ENCODE results near the gene FAM168A.

The FAM168A gene

DNA sequence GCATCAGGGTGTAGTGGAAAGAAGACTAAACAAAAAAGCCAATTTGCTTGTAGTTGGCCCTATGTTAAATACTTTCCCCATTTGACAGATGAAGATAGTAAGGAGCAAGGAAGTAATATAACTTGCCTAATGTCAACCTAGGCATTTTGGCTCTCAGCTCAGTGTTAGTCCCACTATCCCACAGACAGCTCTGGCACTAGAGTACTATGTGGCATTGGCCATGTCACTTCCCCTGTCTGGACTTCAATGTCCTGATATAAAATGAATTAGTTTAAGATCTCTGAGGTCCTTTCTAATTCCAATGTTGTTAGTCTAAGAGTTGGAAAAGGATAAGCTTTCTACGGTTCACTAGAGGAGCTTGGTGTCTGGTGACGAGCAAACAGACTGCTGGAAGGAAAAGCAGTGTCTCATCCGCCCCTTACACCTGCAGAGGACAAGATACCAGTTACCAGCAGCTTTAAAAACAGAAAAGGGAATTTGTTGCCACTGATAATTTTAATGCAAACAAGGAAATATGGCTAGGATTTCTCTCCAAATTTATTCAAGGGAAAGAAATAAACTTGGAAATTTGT lies 129.2 kb downstream of the FAM168A start:
- no peaks in the 10 kb centered on the region for H3K27me3 ChIP-seq (ENCODE audit: insufficient read depth, insufficient read length)
- no peak overlapping the region for H3K4me3 ChIP-seq (ENCODE audit: insufficient read length, low read depth)
- H3K9ac ChIP-seq (ENCODE audit: insufficient read length, low read depth) = no peak overlapping the region
- TF ChIP-seq ZNF274 (IDR thresholded peaks at IDR 0.05; ENCODE audit: low read depth, low read length) (no peak), SUZ12 (IDR thresholded peaks at IDR 0.05; ENCODE audit: extremely low read depth, insufficient read depth, insufficient read length) (no peak), YY1 (IDR thresholded peaks at IDR 0.05; ENCODE audit: insufficient read depth, insufficient read length) (no peak)
- no peaks in the 10 kb centered on the region for H3K9me3 ChIP-seq (ENCODE audit: insufficient read depth, low read length)
- no peaks in the 10 kb centered on the region for H3K36me3 ChIP-seq (ENCODE audit: insufficient read depth, insufficient read length, low read length)
- H3K4me1 ChIP-seq (ENCODE audit: insufficient read depth, insufficient read length) = no peaks in the 10 kb centered on the region
- DNase-seq (ENCODE audit: low read depth, low spot score) = no peak

DNA sequence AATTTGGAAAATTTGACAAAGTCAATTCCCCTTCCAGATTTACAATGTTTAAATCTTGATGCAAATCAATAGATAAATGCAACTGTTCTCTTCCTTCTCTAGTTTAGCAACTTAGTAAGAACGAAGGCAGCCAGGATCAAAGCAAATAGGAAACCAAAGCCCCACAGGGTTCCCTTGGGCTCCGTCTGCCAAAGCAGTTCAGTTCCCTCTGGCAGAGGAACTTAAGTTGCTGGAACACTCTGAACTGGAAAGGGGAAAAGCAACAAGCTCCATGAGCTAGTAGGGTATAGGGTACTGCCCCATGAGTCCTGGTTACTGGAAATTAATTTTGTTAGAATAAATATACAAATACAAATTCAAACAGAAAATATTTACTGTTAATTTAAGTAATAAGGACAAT lies 130.4 kb downstream of the FAM168A start:
- H3K4me3 ChIP-seq (ENCODE audit: insufficient read length, low read depth) = no peak overlapping the region
- no peak for TF ChIP-seq SUZ12 (IDR thresholded peaks at IDR 0.05; ENCODE audit: extremely low read depth, insufficient read depth, insufficient read length)
- TF ChIP-seq YY1 (IDR thresholded peaks at IDR 0.05; ENCODE audit: insufficient read depth, insufficient read length) = no peak
- TF ChIP-seq ZNF274 (IDR thresholded peaks at IDR 0.05; ENCODE audit: low read depth, low read length) = no peak
- H3K9ac ChIP-seq (ENCODE audit: insufficient read length, low read depth) = no peak overlapping the region
- H3K4me1 ChIP-seq (ENCODE audit: insufficient read depth, insufficient read length) = no peaks in the 10 kb centered on the region
- DNase-seq (ENCODE audit: low read depth, low spot score) = no peak
- H3K27me3 ChIP-seq (ENCODE audit: insufficient read depth, insufficient read length) = no peaks in the 10 kb centered on the region
- no peaks in the 10 kb centered on the region for H3K9me3 ChIP-seq (ENCODE audit: insufficient read depth, low read length)
- no peaks in the 10 kb centered on the region for H3K36me3 ChIP-seq (ENCODE audit: insufficient read depth, insufficient read length, low read length)

DNA sequence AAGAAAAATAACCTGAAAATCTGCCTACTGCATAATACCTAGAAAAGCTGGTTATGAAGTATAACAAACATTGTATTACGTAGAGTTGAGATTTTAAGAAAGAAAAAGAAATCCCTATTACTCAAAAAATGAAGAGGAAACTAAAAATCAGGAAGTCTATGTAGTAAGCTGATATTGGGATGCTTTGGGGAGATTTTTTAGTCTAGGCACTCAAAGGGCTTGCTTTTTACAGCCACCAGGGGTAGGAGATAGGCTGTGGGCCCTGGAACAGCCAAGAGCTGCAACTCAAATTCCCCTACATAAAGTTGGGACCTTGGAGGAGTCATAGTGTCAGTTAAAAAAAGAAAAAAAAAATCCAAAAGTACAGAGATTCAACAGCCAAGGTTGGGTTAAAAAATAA lies 131.3 kb downstream of the FAM168A start:
- Histone ChIP-seq H3K9me3 (ENCODE audit: insufficient read depth, low read length) (no peaks in the 10 kb centered on the region), H3K36me3 (ENCODE audit: insufficient read depth, insufficient read length, low read length) (no peaks in the 10 kb centered on the region), H3K27me3 (ENCODE audit: insufficient read depth, insufficient read length) (no peaks in the 10 kb centered on the region), H3K4me3 (ENCODE audit: insufficient read length, low read depth) (no peak overlapping the region), H3K4me1 (ENCODE audit: insufficient read depth, insufficient read length) (no peaks in the 10 kb centered on the region), H3K9ac (ENCODE audit: insufficient read length, low read depth) (no peak overlapping the region)
- TF ChIP-seq ZNF274 (IDR thresholded peaks at IDR 0.05; ENCODE audit: low read depth, low read length) = no peak
- no peak for TF ChIP-seq YY1 (IDR thresholded peaks at IDR 0.05; ENCODE audit: insufficient read depth, insufficient read length)
- TF ChIP-seq SUZ12 (IDR thresholded peaks at IDR 0.05; ENCODE audit: extremely low read depth, insufficient read depth, insufficient read length) = no peak
- no peak for DNase-seq (ENCODE audit: low read depth, low spot score)

DNA sequence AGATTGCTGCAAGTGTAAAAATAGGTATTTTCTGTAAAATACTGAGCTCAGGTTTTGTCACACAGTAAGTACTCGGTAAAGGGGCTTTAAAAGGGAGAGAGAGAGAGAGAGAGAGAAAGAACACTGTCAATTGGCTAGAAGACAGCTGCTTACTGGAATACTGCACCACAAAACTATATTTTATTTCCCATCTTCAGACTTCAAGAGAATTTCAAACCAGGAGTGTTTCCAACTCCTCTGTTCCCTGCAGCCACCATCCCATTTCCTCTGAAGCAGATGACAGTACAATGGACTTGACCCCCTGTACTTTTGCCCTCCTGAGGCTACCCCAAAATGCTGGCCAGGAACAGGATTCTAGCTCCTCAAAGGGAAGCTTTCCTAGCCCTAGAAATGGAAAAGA lies 132.0 kb downstream of the FAM168A start:
- H3K9me3 ChIP-seq (ENCODE audit: insufficient read depth, low read length) = no peaks in the 10 kb centered on the region
- no peak for DNase-seq (ENCODE audit: low read depth, low spot score)
- no peaks in the 10 kb centered on the region for H3K27me3 ChIP-seq (ENCODE audit: insufficient read depth, insufficient read length)
- H3K4me1 ChIP-seq (ENCODE audit: insufficient read depth, insufficient read length) = no peaks in the 10 kb centered on the region
- no peak overlapping the region for H3K9ac ChIP-seq (ENCODE audit: insufficient read length, low read depth)
- no peak for TF ChIP-seq SUZ12 (IDR thresholded peaks at IDR 0.05; ENCODE audit: extremely low read depth, insufficient read depth, insufficient read length)
- no peak overlapping the region for H3K4me3 ChIP-seq (ENCODE audit: insufficient read length, low read depth)
- no peaks in the 10 kb centered on the region for H3K36me3 ChIP-seq (ENCODE audit: insufficient read depth, insufficient read length, low read length)

DNA sequence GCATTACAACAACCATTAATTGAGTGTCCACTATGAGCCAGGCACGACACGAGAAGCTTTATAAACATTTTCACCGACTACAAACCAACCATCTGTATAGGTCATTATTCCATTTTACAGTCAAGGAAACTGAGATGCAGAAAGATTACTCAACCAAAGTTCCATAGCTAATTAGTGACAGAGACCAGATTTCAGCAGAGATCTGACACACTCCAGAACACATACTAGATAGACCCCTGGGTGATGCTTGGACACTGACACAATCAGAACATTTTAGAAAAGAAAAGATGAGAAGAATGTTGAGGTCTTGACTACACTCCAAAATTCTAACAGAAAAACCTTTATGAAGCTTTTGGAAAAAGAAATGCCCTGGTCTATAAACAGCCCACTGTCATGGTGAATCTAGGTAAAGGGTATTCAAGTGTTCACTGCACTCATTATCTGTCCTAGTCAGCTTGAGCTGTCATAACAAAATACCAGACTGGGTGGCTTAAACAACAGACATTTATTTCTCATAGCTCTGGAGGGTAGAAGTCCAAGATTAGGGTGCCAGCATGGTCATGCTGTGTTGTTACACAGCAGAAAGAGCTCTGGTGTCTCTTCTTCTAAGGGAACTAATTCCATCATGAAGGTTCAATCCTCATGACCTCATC lies 132.8 kb downstream of the FAM168A start:
- Histone ChIP-seq H3K9me3 (ENCODE audit: insufficient read depth, low read length) (no peaks in the 10 kb centered on the region), H3K4me3 (ENCODE audit: insufficient read length, low read depth) (no peak overlapping the region), H3K36me3 (ENCODE audit: insufficient read depth, insufficient read length, low read length) (no peaks in the 10 kb centered on the region), H3K27me3 (ENCODE audit: insufficient read depth, insufficient read length) (no peaks in the 10 kb centered on the region), H3K4me1 (ENCODE audit: insufficient read depth, insufficient read length) (no peaks in the 10 kb centered on the region), H3K9ac (ENCODE audit: insufficient read length, low read depth) (no peak overlapping the region)
- TF ChIP-seq ZNF274 (IDR thresholded peaks at IDR 0.05; ENCODE audit: low read depth, low read length) (no peak), SUZ12 (IDR thresholded peaks at IDR 0.05; ENCODE audit: extremely low read depth, insufficient read depth, insufficient read length) (no peak), YY1 (IDR thresholded peaks at IDR 0.05; ENCODE audit: insufficient read depth, insufficient read length) (no peak)
- no peak for DNase-seq (ENCODE audit: low read depth, low spot score)

DNA sequence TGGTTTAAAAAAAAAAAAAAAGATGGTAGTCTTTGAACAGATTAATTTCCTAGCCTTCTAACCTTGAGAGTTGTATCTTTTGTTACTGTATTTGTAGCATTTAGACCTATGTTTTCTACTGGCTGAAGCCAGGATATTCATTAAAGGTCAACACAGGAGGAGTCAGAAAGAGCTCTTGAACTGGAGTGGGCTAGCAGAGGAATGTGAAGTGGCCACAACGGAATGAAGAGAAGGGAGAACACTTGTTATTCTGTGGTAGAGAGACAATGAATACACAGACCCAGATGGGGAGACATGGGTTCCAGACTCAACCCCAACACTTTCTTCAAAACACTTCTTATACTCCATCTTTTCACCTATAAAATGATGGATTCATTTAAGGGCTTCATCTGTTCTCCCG lies 133.6 kb downstream of the FAM168A start:
- H3K4me1 ChIP-seq (ENCODE audit: insufficient read depth, insufficient read length) = no peaks in the 10 kb centered on the region
- no peaks in the 10 kb centered on the region for H3K9me3 ChIP-seq (ENCODE audit: insufficient read depth, low read length)
- no peak overlapping the region for H3K9ac ChIP-seq (ENCODE audit: insufficient read length, low read depth)
- H3K36me3 ChIP-seq (ENCODE audit: insufficient read depth, insufficient read length, low read length) = no peaks in the 10 kb centered on the region
- H3K27me3 ChIP-seq (ENCODE audit: insufficient read depth, insufficient read length) = no peaks in the 10 kb centered on the region
- DNase-seq (ENCODE audit: low read depth, low spot score) = no peak
- no peak overlapping the region for H3K4me3 ChIP-seq (ENCODE audit: insufficient read length, low read depth)
- no peak for TF ChIP-seq ZNF274 (IDR thresholded peaks at IDR 0.05; ENCODE audit: low read depth, low read length)
- no peak for TF ChIP-seq YY1 (IDR thresholded peaks at IDR 0.05; ENCODE audit: insufficient read depth, insufficient read length)
- TF ChIP-seq SUZ12 (IDR thresholded peaks at IDR 0.05; ENCODE audit: extremely low read depth, insufficient read depth, insufficient read length) = no peak

DNA sequence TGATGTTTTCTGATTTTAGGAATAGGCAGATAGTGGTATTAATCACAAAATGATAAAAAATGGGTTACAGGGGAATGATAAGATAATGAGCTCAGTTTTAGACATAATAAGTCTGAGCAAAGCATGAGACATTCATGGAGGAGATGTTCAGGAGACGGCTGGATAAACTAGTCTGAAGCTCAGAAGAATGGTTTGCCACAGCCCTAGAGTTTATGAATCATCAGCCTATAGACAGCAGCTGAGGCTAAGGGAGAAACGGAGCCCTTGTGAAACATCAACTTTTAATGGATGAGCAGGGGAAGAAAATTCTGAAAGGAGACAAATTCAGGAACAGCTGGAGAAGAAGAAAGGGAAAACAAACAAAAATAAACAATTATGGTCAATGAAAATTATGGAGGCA lies 134.6 kb downstream of the FAM168A start:
- Histone ChIP-seq H3K9ac (ENCODE audit: insufficient read length, low read depth) (no peak overlapping the region), H3K36me3 (ENCODE audit: insufficient read depth, insufficient read length, low read length) (no peaks in the 10 kb centered on the region), H3K27me3 (ENCODE audit: insufficient read depth, insufficient read length) (no peaks in the 10 kb centered on the region), H3K4me1 (ENCODE audit: insufficient read depth, insufficient read length) (no peaks in the 10 kb centered on the region), H3K4me3 (ENCODE audit: insufficient read length, low read depth) (no peak overlapping the region), H3K9me3 (ENCODE audit: insufficient read depth, low read length) (no peaks in the 10 kb centered on the region)
- TF ChIP-seq ZNF274 (IDR thresholded peaks at IDR 0.05; ENCODE audit: low read depth, low read length) = no peak
- no peak for TF ChIP-seq SUZ12 (IDR thresholded peaks at IDR 0.05; ENCODE audit: extremely low read depth, insufficient read depth, insufficient read length)
- TF ChIP-seq YY1 (IDR thresholded peaks at IDR 0.05; ENCODE audit: insufficient read depth, insufficient read length) = no peak
- no peak for DNase-seq (ENCODE audit: low read depth, low spot score)
